GM18868 (cell line): ENCODE results near the gene NECTIN1.

ENCODE experiments used
- ATAC-seq: cut with Tn5 transposase; IDR thresholded peaks from one replicate; pipeline ENCODE4 v1.9.1; 2021; ENCODE audit warnings: mild to moderate bottlenecking, moderate library complexity; ENCODE audit not compliant: unreplicated experiment

The NECTIN1 gene

DNA sequence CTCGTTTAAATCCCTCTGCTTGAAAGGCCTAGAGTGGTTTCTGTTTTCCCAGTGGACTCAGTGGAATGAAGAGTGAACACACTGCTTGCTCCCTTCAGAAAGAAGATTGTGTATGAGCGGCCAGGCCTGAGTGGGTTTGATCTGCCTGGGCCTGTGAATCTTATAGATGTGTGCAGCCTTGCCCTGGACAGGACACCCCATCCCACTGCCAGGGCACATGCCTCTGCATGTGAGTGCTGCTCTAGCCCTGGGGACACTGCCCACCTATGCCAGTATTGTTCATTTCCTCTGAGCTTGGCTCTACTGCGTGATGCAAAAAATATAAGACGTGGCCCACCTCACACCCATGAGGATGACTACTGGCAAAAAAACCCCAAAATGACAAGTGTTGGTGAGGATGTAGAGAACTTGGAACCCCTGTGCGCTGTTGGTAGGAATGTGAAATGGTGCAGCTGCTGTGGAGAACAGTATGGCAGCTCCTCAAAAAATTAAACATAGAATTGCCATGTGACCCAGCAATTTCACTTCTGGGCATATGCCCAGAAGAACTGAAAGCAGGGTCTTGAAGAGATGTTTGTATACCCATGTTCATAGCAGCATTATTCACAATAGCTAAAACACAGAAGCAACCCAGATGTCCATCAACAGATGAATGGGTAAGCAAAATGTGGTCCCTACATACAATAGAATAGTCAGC lies 27.3 kb upstream of the NECTIN1 start:
- no peak for ATAC-seq

DNA sequence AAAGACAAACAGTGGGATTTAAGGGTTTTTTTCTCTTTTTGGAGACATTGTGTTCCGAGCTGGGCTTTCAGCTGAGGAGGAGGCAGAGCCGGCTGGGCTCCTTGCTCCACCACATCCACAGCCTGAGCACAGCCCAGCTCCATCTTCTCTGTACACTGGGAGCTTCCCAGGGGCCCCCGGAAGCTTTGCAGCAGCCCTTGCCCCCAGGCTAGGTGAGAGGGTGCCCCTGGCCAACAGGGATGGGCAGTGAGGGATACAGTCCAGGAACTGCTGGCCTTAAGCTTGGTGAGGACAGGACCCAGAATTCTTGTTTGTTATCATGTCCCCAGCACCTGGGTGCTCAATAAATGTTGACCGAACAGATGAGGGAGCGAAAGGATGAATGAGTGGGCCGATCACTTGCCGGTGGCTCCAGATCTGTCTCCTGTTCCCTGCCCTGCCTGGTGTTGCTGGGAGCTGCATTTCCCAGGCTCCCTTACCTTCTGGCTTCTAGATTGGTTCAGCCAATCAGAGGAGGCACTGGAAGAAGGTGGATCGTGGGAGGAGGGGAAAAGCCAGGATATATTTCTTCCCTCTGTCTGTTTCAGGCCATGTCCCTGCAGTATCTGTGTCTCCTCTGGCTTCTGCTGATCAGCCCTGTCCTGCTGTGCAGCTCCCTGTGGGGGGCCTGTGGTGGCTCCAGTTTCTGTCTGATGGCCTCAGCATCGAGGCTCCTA lies 26.5 kb upstream of the NECTIN1 start:
- ATAC-seq, result no peak

DNA sequence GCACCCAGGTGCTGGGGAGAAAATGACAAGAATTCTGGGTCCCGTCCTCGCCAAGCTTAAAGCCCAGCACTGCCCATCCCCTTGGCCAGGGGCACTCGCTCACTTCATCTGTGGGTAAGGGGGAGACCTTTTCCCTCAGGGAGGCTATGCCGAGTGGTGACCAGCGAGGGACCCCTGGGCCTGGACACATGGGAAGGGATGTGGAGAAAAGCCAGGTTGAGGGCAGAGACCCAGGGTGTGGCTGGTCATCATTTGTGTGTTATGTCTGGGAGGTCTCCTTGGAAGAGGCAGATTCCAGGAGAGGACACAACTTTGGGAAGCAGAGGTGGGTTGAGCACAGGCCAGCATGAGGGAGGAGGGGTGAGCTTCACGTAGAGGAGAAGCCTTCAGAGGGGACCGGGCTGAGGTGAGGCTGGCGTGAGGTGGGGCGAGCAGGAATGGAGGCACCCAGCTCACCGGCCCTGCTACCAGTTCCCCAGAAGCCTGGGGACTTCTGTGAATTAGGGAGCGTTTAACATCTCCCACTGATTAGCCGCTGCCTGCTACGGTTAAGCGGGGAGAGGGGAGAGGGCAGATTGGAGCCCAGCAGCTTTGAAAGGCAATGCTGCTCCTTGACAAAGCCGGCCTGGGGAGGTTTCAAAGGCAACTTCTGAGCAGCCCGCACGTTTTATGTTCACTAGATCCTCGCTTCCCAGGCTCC lies 25.8 kb upstream of the NECTIN1 start:
- ATAC-seq, result no peak

DNA sequence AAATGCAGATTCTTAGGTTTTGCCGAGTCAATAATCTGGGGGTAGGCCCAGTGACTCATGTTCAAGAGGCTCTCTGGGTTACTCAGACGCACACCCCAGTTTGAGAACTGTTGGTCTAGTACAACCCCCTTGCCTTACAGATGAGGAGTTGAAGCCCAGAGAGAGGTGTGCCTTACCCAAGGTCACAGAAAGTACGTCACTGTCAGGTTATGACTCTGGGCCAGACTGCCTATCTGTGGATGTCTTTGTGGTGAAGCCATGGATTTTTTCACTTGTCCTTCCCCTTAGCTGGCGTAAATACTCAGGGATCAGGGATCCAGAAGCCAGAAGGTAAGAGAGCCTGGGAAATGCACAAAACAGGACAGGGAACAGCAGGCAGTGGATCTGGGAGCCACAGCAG lies 25.2 kb upstream of the NECTIN1 start:
- ATAC-seq, result no peak

DNA sequence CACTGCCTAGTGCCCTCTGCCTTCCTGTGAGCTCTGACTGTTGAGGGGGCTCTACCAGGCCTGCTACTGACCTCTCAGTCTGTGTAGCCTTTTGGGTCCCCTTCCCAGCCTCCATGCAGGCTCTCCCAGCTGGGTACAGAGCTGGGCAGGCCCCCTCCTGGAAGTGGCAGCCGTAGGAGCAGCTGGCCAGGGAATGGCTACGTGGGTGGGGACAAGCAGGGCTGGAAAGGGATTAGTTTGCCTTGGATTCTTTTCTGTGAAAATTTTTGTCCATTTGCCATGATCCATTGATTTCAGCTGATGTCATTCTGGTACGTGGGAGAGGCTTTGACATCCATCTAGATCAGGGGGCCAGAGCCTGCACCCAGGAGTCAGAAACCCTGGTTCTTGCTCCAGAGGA lies 23.9 kb upstream of the NECTIN1 start:
- no peak for ATAC-seq

DNA sequence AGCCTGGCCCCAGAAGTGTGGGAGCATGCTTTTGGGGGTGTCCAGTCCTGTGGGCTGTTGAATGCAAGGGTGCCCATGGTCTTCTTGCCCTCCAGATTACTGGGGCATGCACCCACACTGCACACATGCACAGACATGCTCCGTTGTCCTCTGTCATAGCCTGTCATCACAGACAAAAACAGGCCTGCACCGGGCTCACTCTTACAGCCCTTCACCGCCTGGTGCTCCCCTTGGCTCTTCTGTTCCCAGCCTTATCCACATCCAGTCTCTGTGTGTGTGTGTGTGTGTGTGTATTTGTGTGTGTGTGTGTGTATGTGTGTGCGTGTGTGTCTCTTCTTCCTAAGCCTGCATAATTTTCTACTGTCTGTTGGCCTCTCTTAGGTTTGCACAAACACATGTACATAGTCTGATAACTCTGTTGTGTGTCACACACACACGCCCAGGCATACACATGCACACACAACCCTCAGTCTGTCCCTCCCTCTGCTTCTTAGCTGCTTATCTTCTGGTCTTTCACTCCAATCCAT lies 23.4 kb upstream of the NECTIN1 start:
- ATAC-seq, result peak; percentile 56

DNA sequence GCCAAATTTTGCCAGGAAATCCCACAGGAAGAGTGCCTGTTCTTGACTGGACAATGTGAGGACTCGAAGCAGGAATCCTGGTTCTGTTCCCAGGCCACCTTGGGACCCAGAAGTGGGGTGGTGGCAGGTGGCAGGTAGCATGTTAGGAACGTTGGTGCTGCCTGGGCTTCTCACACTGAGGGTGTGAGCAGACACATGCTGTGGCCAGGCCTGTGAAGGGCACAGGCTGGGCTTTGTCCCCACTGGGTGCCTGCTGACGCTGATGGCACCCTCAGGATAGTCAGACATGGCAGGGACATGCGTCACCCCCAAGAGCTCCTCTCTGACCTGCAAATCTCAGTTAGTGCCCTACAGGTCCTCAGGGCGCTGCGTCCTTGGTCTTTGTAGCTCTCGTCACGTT lies 21.1 kb upstream of the NECTIN1 start:
- ATAC-seq, result no peak

DNA sequence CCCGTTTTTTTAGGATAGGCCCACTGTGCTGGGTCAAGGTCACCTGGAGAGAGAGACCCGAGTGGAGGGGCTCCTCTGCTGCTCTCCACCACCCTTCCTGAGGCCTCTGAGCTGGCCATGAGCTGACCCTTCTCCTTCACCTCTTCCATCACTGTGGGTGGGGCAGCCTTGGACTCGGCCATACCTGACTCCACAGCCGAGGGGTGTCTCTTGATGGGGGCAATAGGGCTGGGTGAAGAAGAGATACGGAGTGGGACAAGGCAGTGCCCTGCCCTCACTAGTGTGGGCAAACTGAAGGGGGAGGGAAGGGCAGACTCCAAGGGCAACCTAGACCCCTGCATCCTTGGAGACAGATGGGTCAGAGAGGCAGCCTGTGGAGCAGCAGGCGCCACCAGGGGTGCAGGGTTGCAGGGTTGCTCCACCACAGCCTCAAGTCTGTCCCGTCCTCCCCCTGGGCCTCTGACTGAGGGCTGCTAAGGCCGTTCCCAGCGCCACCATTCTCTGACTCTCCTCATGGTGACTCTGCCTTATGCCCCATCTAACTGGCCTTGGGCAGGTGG lies 20.1 kb upstream of the NECTIN1 start:
- ATAC-seq, result no peak

DNA sequence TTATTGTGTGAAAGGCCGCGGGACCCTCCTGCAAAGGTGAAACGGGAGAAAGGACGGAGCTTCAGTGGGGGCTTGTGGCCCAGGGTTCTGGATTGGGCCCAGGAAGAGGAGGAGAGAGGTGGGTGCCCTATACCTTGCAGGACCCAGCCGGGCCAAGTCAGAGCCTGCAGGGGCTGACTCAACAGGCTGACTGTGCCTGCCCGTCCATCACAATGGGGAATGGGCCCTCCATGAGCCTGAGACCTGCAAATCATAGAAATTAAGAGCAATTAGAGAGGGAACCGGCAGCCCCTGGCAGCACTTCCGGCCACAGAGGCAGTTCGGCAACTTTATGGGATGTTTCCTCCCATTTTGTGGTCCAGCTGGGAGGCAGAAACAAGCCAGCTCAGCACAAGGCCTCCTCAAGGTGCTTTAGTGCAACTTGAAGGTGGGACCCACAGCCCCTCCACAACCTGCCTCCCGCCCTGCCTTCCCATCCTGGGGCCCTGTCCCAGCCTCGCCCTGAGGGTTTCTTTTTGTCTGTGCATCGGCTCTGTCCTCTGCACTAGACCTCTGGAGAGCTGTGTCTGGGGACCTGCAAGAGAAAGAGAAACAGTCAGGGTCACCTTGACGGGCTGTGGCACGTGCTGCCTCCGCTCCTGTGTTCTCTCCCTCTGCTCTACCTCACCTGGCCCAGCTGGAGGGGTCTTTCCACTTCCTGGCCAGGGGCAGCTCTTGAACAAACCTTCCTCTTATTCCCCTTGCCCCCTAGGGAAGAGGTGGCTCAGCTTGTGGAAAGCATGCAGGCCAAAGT lies 19.1 kb upstream of the NECTIN1 start:
- no peak for ATAC-seq

DNA sequence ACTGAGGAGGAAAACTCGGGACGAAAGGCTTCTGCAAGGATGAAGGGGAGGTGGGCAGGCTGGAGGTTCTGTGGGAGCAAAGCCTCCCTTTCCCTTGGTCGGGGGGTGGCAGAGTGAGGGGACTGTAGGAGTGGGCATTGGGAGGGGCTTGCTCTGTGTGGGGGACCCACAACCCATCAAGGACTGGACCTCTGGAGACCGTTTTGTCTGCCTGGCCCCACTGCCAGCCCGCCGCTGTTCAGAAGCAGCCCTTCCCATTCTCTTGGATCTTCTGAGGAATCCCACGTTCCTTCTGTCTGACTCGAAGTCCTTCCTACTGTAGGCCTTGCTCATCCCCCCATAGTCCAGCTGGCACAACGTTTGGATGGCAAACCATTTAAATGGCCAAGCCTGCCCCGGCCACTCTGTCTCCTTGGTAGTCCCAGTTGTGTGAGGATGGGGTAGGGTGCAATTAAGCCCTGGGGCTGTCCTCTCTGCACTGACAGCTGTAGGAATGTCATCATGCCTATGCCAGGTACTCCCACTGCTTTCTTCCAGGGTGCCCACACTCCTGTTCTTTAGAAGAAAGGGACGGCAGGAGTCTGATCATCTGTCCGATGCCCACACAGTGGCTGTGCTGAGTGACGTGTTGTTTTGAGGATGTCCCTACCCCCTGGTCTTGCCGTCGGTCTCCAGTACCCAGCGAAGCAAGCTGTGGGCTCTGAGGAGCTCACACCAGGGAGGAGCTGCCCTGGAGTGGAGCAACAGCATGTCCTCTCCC lies 17.0 kb upstream of the NECTIN1 start:
- ATAC-seq, result no peak

DNA sequence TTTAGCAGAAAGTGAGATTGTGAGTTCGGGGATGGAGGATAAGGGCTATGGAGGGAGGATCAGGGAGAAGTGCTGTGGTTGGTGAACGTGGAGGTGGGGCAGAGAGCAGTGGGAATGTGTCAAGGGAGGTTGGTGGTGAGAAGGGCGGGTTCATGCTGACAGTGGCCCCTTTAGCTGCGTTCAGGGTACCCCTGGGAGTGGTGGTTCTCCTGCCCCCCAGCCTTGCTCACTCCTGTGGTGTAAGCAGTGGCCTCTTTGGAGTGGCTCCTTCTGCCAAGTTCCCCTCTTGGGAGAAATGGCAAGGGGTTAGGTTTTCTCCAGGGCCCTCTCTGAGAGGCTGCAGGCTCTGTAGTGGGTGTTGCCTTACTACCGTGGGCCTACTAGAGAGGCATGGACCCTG lies 16.1 kb upstream of the NECTIN1 start:
- ATAC-seq, result no peak

DNA sequence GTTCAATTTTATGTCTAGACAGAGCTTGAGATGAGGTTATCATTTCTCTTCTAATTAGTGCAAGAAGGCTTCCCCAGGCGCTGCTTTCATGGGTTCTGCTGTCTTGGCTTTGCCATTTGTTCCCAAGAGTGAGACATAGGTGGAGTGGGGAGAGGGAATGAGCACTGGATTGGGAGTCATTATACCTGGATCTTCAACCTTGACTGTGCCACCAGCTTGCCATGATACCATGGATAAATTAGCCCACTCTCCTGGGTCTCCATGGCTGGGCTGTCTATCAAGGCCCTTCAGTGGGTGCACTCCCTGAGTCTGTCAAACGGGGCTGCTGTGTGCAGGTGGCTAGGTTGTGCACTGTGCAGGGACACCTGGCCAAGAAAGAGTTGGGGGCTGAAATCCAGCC lies 15.6 kb upstream of the NECTIN1 start:
- ATAC-seq, result no peak

DNA sequence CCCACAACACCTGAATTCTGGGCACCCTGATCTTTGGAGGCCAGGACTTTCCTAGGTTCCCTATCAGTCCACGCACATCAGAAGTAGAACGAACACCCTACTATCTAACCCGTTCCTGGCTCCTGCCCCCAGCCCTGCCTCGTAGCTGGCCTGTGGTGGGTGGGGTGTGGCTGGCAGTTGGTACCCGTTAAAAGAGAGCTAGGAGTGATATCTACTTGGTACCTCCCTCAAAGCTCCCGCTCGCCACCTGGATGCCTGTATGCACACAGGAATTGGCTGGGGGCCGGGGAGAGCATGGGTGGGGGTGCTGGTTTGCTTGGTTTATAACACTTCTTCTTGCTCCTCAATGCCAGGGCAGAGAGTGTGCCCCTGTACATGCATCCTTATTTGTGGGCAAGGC lies 14.0 kb upstream of the NECTIN1 start:
- no peak for ATAC-seq

DNA sequence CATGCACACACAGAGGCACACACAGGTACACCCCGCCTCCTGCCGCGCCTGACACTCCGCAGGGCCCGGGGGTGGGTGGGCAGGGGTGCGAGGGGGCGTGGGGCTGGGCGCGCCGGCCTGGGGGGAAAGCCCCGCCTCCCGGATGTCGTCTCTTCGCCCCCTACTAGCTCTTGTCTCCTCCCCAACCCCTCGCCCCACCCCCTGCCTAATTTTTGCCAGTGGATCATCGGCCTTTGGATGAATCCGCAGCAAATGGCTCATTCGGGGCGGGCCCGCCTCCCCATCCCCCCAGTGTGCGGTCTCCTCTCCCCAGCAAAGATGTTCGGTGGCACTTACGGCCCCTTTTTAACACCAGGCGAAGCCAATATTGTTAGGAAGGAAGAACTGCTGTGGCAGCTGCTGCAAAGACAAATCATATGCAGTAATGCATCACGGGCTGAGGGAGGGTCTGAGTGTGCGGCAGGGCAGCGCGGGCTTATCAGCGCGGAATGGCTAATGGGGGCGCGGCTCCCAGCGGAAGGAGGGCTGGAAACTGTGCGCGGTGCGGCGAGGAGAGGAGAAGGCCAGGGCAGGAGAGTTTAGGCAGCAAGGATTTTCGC lies 13.4 kb upstream of the NECTIN1 start:
- ATAC-seq, result no peak

DNA sequence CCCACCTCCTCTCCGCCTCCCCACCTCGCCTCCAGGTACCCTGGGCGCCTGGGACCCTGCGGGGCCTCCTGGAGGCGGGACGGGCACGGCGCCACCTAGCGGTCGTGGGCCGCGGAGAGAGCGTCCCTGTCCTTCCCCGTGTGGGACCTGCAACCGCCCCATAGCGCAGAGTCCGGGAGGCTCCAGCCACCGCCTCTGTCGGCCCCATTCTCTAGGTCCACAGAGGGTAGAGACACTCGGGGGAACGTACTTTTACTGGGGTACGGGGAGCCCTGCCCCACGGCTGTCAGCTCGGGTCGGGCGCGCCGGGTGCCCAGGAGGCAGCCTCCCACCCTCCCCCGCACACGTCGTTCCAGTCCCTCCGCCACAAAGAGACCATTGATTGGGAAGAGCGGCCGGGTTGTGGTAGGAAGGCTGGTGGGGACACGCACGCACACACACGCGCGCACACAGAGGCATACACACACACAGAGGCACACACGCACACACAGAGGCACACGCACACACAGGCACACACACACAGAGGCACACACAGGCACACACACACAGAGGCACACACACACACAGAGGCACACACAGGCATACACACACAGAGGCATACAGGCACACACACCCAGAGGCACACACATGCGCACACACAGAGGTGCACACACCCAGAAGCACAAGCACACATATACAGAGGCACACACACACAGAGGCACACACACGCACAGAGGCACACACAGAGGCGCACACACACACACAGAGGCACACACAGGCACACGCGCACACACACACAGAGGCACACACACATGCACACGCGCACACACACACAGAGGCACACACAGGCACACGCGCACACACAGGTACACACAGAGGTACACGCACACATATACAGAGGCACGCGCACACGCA lies 12.6 kb upstream of the NECTIN1 start:
- ATAC-seq, result no peak

DNA sequence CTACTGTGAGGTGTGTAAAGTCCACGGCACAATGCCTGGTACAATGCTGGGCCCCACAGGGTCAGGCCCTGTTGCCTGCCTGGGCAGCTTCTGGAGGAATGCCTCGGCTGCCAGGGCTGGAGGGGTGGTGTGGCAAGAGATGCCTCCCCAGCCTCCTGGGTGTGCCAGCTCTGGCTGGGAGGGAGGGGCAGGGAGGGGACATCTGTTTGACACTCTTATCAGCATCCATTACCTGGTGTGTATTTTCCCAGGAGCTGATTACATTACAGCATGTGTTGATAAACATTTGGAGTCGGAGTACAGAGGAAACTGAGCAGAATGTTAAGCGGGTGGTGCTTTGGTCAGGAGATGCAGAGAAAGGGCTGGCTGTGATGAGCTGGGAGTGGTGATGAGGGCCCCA lies 11.0 kb upstream of the NECTIN1 start:
- ATAC-seq, result no peak

DNA sequence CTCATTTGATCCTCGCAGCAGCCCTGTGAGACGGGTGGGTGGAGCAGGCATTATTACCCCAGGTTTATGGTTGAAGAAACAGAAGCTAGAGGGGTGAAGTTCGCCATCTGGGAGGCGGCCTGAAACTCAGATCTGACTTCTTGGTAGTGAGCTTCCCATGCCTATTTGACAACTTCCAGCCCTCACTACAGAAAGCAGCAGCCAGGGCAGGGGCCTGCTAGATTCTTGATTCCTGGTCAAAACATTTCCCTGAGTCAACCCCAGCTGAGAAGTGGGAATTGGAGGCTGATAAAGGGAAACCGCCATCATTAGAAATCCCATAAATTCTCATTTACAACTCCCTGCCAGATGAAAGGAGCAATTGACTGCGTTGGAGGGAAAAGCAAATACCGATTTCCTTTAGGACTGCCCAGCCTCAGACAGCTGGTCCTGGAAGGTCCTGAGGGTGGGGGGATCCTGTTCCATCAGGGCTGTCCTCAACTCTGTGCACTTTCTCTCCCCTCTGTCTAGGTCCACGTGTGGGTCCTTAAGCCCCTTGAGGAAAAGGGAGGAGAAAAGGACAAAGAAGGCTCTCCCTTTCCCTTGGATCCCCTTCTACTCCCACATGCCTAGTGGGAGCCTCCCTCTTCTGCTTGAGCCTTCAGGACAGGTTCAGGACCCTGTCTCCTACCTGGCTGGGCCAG lies 10.2 kb upstream of the NECTIN1 start:
- ATAC-seq, result no peak

DNA sequence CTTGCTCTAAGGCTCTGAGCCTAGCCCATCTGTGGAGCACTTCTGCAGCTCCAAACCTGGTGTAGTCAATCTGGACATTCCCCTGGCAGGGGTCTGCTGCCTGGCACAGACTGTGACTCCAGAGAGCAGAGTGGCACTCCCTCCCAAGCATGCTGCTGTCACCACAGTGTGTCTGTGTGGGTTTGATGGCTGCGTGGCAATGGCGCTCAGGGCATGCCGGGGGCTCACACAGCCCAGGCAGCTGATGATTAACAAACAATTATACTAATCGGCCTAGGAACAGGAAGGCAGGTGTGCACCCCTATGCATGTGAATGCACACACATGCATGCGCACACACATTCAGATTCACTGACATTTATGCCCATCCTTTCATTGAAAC lies 9.0 kb upstream of the NECTIN1 start:
- no peak for ATAC-seq
